DND-41 (cell line): ENCODE measurements around the gene SMIM43.

Experiments
- CTCF ChIP-seq: IDR thresholded peaks from 2 replicates; pipeline ENCODE4 v1.5.1; 2012; ENCODE audit warnings: borderline replicate concordance, low read length, moderate library complexity, mild to moderate bottlenecking; ENCODE audit not compliant: poor library complexity, severe bottlenecking; ENCODE audit errors: extremely low read depth
- EZH2 ChIP-seq: IDR thresholded peaks from 3 replicates; pipeline ENCODE4 v1.6.1; 2012; ENCODE audit warnings: borderline replicate concordance, low read depth, mild to moderate bottlenecking, moderate library complexity, low read length, inconsistent platforms; ENCODE audit not compliant: severe bottlenecking

- TF ChIP-seq CTCF, result no peak
- TF ChIP-seq EZH2, result no peak
These were observed 34.4 kb upstream of the SMIM43 start for GRCh38 chr4:121799208-121799823.
